SK-MEL-5 (cell line): ENCODE results near the gene DAO. TPM values are rescaled to one million over a fixed set of nuclear protein-coding genes. Genes with fewer than 3 reads are reported as not detected.
"Not testable (repeated sequence)": the region's sequence is repeated elsewhere in the genome, so short reads cannot be mapped to it uniquely, and the experiment has no call there.

Source experiments
- DNase-seq: peaks from one replicate; pipeline ENCODE4 v3.0.0-alpha.2; 2016; ENCODE audit warnings: low read depth, low spot score
- in situ Hi-C: cut with HindIII; loops from 2 replicates; pipeline ENCODE4 v1.10.0; 2016; ENCODE audit warnings: low sequenced_read_pairs, high pct_unique_total_duplicates, low pct_unique_long_range_greater_than_20kb
- polyA plus RNA-seq, 2 experiments: library from polyadenylated mRNA; depleted of rRNA; stranded (reverse); fragments of >200 nt; gene quantifications; 2 replicates each; pipeline ENCODE4 v1.2.3, GENCODE V29; 2015
- total RNA-seq: library from RNA; depleted of rRNA; stranded (reverse); fragments of >200 nt; shearing (Covaris generic); gene quantifications from 2 replicates; pipeline ENCODE4 v1.2.3, GENCODE V29; 2014; rRNA removed

Gene DAO
- total RNA-seq, result not detected in 2 replicates
- not detected in 2 replicates for polyA plus RNA-seq (2015; cell fraction: cytosol; rRNA removed)
- polyA plus RNA-seq (2015; cell fraction: nucleus; rRNA removed), result not detected in 2 replicates

DNA sequence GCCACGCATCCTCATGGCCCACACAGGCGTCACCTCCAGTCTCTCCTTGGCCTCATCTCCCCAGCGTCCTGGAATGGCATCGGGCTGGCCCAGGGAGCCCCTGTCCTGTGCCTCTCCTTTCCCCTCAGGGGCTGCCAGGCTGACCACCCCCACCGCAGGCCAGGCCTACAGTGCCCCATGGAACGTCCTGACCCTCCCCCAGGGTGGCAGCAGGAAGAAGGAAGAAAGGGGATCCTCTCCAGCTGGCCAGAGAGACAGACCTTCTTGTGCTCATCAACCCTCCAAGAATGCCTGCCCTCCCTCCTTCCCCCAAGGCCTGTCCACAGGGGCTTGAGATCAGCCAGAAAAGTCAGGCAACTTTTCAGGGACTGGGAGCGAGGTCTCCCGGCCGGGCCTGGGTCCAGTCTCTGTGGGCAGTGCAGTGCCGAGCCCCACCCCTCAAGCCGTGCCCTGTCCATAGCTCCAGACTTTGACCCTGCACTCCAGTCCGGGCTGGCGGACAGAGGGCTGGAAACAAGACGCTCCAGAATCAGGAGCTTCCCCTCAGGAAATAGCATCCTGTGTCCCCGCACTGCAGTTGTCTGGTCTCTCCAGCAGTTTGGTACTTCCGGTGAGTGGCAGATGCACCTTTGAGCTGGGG lies at the start of gene DAO:
TSS of gene DAO (plus strand) at position 478 of the 640 bp plus-strand sequence. CDS start 4,915 bp downstream, outside the sequence.
- in situ Hi-C loops, result no loop called here
- DNase-seq, result no peak

DNA sequence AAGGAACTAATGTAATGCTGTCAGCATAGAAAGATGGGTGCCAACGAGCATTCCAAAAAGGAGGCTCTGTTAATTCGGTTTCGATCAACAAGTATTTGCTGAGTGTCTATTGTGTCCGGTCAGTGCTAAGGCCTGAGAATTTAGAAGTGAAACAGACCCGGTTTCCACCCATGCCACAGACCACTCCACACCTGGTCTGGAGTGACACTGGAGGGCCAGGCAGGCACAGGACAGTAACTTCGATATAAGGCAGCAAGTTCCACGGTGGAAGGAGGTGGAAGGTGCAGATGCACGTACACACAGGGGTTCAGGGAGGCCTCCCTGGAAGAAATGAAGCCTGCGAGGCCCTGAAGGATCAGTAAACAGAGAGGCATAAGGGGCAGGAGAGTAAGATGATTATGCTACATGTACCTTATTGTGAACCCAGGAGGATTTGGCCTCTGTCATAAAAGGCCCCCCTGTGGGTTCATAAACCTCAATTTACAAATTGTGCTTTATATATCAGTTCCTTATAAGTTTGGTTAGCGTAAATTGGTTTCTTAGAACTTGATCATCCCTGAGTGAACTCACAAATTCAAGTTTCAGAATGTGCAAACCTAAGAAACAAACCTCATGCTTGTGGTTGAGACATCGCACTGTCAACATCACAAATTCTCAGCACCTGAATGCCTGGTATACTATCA lies 48.4 kb upstream of the DAO start:
- no peak for DNase-seq
- in situ Hi-C loops, result no loop called here

DNA sequence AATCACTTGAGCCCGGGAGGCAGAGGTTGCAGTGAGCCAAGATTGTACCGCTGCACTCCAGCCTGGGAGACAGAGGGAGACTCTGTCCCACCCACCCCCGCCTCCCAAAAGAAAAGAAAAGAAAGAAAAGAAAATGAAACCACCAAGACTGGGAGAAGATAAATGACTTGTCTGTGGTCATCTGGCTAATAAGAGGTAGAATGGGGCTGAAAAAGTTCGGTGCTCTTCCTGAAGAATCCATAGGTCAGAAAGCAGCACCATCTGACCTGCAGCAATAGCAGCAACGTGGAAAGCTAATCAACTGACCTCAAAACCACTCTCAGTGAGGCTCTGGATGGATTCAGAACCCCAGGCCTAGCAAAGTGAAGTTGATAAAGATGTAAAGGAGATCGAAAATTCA lies 47.7 kb upstream of the DAO start:
- no peak for DNase-seq
- in situ Hi-C loops, result no loop called here

DNA sequence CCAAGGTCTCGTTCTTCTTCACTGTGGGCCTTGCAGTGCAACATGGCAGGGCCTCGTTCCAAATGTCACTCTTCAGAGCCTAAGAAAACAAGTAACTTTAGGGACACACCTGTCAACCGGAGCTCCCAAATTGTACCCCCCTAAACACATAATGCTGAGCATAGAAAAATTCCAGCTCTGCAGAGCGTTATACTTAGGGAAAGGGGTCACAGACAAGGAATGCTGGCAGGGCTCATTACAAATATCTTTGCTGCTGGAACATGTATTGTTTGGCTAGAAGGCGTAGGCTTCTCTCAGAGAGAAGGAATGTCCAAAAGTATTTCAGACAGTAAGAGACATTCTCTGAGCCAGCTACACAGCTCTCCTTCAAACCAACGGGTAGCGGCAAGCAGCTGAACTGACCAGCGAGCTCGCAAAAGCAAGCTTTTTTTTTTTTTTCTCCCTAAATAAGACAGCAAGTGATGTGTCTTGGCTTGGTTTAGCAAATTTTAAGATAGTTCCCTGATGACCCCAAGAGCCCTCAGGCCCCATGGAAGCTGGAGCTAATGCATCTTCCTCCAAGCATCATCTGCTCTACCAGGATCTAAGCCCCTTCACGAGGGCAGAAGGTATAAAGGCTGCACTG lies 47.0 kb upstream of the DAO start:
- in situ Hi-C loops, result no loop called here
- peak; percentile 66 for DNase-seq

DNA sequence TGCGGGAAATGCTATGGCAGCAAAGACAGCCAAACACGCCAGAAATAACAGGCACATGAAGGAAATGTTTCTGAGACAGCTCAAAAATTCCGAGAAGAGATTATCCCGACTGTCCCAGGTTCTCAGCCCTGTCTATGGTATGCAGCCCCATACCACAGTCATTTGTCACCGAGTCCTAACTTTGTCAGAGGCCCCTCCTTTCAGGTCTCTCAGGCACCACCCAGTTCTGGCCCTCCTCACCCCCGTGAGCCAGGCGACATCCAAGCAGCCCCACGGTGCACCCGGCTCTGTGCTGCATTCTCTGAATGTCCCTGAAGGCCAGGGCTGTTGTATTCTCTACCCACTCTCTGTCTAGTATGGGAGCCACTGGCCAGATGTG lies 46.5 kb upstream of the DAO start:
- no peak for DNase-seq

DNA sequence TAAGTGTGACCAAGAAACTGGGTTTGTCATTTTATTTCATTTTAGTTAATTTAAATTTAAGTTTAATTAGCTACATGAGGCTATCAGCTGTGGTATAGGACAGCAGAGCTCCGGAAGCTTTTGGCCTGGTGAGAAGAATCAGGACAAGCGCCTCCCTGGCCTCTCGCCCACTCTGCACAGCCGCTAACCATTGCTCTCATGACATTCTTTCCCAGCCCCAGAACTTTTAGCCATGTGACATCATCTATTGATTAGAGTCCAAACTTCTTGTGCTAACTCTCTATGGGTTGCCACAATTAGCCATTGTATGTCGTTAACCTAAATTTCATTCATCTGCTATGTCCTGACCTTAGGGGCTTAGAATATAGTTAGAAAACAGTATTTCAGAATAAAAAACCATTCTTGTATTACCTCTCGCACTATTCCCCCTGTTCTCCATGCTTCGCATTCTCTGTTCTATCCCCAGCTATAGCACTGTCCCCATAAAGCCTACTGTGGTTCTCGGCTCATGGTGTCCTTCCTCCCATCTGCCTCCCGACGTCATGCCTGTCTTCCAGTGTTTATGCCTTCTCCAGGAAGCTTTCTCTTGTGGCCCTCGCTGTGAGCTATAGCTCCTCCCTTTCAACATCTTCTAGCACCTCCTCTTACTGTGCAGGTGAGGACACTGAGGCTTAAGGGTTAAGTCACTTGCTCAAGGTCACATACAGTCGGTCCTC lies 46.0 kb upstream of the DAO start:
- DNase-seq, result peak; percentile 86
- in situ Hi-C loops, result no loop called here

More for the DNA sequence above, 46.5 kb upstream of the DAO start:
- in situ Hi-C loops, result no loop called here

DNA sequence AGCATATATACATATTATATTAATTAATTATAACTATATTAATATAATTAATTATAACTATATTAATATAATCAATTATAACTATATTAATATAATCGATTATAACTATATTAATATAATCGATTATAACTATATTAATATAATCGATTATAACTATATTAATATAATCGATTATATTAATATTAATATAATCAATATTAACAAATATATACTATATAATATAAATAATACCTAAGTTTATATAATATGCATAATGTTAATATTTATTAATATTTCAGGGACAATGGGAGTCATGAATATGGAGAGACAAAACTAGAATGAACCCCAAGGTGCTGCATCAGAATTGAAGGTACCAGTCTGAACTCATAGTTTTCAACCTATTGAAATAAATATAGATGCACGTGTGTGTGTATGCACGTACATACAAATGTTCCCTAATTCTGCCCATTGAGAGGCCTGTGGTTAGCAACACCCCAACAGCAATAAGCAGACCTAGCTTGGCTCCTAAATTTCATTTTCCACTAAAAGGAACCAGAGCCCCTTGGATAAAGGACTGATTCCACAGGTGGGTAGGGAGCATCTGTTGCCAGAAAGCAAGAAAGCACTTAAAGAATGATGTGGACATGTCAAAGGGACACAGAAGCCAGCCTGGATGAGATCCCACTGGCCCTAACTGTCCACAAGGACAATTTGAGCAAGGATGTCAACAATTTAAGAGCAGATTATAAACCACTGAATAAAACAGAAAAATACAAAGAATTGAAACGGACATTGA lies 43.8 kb upstream of the DAO start:
- in situ Hi-C loops, result no loop called here
- no peak for DNase-seq

DNA sequence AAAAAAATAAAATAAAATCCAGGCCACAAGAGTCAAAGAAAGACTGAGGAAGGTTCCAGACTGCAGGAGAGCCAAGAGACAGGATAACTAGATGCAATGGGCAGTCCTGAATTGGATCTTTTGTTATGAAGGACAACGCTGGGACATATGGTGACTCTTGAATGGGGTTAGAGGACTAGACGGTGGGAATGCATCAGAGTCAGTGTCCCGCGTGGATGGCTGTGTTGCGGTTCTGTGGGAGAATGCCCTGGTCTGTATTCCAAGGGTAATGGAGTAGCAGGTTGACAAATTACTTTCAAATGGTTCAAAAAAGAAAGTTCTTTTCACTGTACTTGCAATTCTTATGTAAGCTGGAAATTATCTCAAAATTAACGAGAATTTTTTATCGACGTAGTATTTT lies 42.7 kb upstream of the DAO start:
- DNase-seq, result no peak
- in situ Hi-C loops, result no loop called here

DNA sequence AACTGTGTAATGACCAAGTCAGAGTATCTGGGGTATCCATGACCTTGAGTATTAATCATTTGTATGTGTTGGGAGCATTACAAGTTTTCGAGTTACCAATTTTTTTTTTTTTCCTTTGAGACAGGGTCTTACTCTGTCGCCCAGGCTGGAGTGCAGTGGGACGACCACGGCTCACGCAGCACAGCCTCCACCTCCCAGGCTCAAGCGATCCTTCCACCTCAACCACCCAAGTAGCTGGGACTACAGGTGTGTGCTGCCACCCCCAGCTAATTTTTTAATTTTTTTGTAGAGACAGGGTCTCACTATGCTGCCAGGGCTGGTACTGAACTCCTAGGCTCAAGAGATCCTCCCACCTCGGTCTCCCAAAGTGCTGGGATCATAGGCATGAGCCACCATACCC lies 42.2 kb upstream of the DAO start:
- in situ Hi-C loops, result no loop called here
- no peak for DNase-seq

DNA sequence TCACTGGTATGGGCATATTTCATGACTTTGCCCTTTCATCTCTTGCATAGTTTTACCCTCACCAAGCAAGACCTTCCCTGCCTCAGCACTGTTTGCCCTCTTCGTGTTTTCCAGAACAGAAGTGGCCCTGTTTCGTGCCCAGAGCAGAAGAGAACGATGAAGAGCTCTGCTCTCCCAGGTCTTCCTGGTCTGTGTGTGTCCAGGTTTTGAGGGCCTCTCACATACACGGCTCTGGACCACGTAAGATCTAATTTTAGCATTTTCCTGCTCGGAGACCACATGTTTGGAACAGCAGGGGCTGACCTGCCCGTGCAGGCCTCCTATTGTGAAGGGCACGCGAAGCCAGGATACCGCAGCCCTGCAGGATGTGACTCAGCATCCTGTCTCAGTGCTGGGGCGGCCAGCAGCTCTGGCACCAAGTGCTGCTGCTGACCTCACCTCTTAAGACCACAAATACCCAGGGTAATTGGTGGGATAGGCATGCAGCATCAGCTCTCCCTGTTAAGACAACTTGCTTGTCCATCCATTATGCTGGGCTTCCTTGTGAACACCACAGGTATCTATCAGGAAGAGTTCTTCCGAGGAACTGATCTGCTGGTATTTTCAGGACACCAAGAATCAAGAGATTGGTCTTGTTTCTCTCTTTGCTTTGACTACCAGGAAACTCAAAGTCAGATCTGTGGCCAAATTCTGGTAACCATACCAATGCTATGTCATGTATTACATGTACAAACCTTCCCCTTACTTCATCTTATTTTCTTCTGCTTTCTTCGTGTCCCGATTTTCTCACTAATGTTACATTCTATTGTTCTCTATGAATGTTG lies 41.5 kb upstream of the DAO start:
- in situ Hi-C loops, result no loop called here
- peak; percentile 98 for DNase-seq

DNA sequence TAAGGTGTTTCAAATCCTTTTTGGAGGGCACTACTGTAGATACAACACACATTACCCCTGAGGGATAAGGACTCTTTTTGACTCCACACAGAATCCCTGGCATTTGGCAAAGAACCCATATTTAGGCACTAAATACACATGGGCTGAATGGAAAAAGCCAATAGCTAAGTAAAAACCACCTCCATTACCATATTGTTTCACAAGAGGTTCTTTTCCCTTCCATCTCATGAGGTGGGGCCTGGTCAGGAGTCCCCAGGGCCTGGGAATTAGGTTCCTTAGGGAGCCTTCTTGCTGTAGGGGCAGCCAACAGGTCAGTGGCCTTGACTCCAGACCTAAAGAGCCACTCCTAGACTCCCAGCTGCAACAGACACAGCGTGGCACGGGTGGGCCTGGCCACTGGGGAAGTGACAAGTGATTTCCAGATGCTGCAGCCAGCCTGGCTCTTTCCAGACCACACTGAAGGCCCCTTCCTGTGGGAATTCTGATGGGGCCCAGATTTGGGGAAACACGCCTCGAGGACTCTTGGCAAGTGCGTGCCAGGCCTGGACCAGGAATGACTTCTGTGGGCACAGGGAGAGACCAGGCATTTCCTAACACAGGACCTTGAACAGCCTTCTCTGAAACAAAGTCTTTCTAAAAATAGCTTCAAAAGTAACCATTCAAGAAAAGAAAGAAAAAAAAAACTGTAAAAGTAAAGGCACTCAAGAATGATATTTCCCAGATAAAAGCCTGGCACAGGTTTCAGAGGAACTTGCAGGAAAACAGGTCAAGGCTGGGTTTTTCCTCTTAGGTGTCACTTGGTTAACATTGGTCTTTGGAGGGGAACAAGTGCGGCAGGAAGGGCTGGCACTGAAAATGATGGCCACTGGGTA lies 40.6 kb upstream of the DAO start:
- in situ Hi-C loops, result no loop called here
- no peak for DNase-seq

DNA sequence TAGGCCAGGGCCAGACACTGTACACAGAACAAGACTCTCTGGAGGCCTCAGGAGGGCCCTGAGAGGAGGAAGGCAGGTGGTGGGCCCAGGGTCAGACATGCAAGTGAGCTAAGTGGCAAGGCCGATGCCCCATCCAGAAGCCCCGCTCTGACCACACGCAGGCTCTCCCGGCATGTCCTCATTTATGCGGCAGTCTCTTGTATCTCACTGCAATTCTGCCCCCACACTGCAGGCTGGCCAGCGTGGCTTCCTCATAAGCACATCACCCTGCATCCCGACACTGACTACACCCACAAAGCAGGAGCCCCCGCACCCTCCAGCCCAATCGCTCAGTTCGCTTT lies 40.0 kb upstream of the DAO start:
- no peak for DNase-seq
- in situ Hi-C loops, result no loop called here

DNA sequence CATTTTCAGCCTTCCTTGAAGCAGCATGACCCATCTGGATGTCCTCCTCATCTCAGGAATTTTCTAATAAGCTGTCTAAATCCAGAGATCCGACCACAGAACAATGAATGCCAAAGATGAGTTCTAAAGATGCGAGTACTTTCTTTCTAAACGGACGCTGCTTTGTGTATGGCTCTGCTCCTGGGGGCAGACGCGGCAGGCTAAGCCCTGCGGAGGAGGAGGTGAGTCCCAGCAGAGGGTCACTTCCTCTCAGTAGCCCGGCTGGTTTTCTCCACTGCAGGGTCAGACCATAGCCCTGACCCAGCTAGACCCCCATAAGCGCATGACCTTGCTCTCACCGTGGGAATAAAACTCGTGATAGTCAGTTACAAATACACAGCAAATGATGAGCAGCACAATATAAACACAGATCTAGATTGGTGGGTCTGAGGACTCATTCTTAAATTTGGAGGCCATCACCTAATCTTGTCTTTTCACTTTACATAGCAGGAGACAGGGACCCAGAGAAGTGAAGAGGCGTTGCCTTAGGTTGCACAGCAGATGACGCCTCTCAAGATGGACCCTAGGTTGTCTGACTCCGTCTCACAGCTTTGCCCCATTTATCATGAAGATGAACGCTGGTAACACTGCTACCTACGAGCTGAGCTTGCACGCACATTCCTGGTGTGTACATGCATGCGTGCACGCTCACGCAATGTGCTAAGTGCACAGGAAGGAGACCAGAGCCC lies 39.1 kb upstream of the DAO start:
- peak; percentile 90 for DNase-seq
- in situ Hi-C loops, result no loop called here

DNA sequence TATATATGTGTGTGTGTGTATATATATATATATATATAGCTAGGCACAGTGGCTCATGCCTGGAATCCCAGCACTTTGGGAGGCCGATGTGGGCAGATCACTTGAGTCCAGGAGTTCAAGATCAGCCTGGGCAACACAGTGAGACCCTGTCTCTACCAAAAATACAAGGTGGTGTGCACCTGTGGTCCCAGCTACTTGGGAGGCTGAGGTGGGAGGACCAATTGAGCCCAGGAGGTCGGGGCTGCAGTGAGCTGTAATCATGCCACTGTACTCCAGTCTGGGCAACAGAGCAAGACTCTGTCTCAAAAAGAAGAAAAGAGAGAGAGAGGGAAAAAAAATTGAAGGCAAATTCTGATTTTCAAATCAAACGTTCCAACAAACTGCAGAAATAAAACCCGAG lies 38.1 kb upstream of the DAO start:
- in situ Hi-C loops, DNase-seq: not testable (repeated sequence)

DNA sequence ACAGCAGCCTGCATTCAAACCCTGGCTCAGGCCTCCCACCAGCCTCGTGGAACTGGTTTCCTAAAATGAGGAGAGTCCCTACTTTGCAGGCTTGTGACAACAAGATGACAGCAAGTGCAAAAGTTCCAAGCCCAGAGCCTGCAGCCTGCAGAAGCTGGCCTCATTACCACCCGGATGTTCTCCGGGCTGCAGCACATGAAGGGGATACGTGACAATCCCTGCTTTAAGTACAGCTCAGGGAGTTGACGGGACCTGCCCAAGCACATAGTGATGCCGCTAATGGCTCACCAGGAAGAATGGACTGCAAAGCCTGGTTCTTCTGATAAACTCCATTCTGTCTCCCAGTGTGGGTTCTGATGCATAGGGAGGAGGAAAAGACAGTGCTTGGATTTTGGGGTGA lies 37.5 kb upstream of the DAO start:
- DNase-seq, result no peak
- in situ Hi-C loops, result no loop called here
